HEK293T (cell line): Measurements from ENCODE around the gene GRAP2.
"Not testable (repeated sequence)": the region's sequence is repeated elsewhere in the genome, so short reads cannot be mapped to it uniquely, and the experiment has no call there.

Experiments
- CTCF ChIA-PET: fragments of 350-600 bp; formaldehyde crosslinking; extraction: SDS; loops from one replicate; lab custom pipeline; 2021; ENCODE audit warnings: antibody characterized with exemption, inconsistent platforms; lab: Yijun Ruan, JAX
- POLR2A ChIA-PET: fragments of 350-600 bp; formaldehyde crosslinking; extraction: SDS; loops from one replicate; lab custom pipeline; 2020; ENCODE audit warnings: antibody characterized with exemption, inconsistent platforms; lab: Yijun Ruan, JAX
- DNase-seq: peaks from one replicate; pipeline ENCODE4 v3.0.0; 2012; ENCODE audit warnings: mixed read lengths; ENCODE audit errors: extremely low spot score
- ARNT ChIP-seq: fragments of 450-650 bp; IDR thresholded peaks from 2 replicates; pipeline ENCODE4 v1.6.1; 2017; ENCODE audit warnings: mild to moderate bottlenecking
- BHLHE40 ChIP-seq: fragments of 450-650 bp; IDR thresholded peaks from 2 replicates; pipeline ENCODE4 v1.6.1; 2016; ENCODE audit warnings: mild to moderate bottlenecking, moderate library complexity, borderline replicate concordance
- CTBP1 ChIP-seq: fragments of 450-650 bp; IDR thresholded peaks from 2 replicates; pipeline ENCODE4 v1.6.1; 2016; ENCODE audit warnings: borderline replicate concordance
- ELF4 ChIP-seq: fragments of 450-650 bp; IDR thresholded peaks from 2 replicates; pipeline ENCODE4 v1.6.1; 2017; ENCODE audit warnings: antibody characterized with exemption
- FOXA1 ChIP-seq: fragments of 450-650 bp; IDR thresholded peaks from 2 replicates; pipeline ENCODE4 v1.6.1; 2016; ENCODE audit warnings: mild to moderate bottlenecking
- FOXK2 ChIP-seq: fragments of 450-650 bp; IDR thresholded peaks from 2 replicates; pipeline ENCODE4 v1.6.1; 2016; ENCODE audit warnings: mild to moderate bottlenecking
- FOXM1 ChIP-seq: fragments of 450-650 bp; IDR thresholded peaks from 2 replicates; pipeline ENCODE4 v1.6.1; 2017; ENCODE audit warnings: mild to moderate bottlenecking, borderline replicate concordance
- HDGF ChIP-seq: fragments of 450-650 bp; IDR thresholded peaks from 2 replicates; pipeline ENCODE4 v1.6.1; 2017; ENCODE audit warnings: antibody characterized with exemption, borderline replicate concordance
- L3MBTL2 ChIP-seq: fragments of 450-650 bp; conservative IDR thresholded peaks from 2 replicates; pipeline ENCODE4 v1.6.1; 2016; ENCODE audit warnings: mild to moderate bottlenecking
- LEF1 ChIP-seq: fragments of 450-650 bp; IDR thresholded peaks from 2 replicates; pipeline ENCODE4 v1.6.1; 2017; ENCODE audit warnings: mild to moderate bottlenecking, borderline replicate concordance
- NFRKB ChIP-seq: fragments of 450-650 bp; IDR thresholded peaks from 2 replicates; pipeline ENCODE4 v1.6.1; 2016; ENCODE audit warnings: mild to moderate bottlenecking, moderate library complexity
- PKNOX1 ChIP-seq: fragments of 450-650 bp; IDR thresholded peaks from 2 replicates; pipeline ENCODE4 v1.6.1; 2016
- SP1 ChIP-seq: fragments of 450-650 bp; IDR thresholded peaks from 2 replicates; pipeline ENCODE4 v1.6.1; 2017
- SUZ12 ChIP-seq: fragments of 450-650 bp; IDR thresholded peaks from 2 replicates; pipeline ENCODE4 v1.6.1; 2016; ENCODE audit warnings: mild to moderate bottlenecking
- TARDBP ChIP-seq: fragments of 450-650 bp; IDR thresholded peaks from 2 replicates; pipeline ENCODE4 v1.6.1; 2016
- ZNF384 ChIP-seq: fragments of 450-650 bp; IDR thresholded peaks from 2 replicates; pipeline ENCODE4 v1.6.1; 2016

The GRAP2 gene

GRCh38 chr22:39871008-39871798 is 29.7 kb upstream of the GRAP2 start:
- CTCF ChIA-PET = no interaction called here
- DNase-seq = no peak
- TF ChIP-seq NFRKB (no peak), FOXA1 (no peak), LEF1 (no peak), HDGF (no peak), ARNT (no peak), BHLHE40 (no peak), ZNF384 (no peak), ELF4 (no peak), PKNOX1 (no peak), SP1 (no peak), TARDBP (no peak)
- POLR2A ChIA-PET = no interaction called here

GRCh38 chr22:39872548-39872947 is 28.3 kb upstream of the GRAP2 start:
- DNase-seq = no peak
- TF ChIP-seq ZNF384 (no peak), LEF1 (no peak), TARDBP (no peak), L3MBTL2 (no peak), SUZ12 (no peak), SP1 (no peak), NFRKB (no peak), BHLHE40 (no peak), PKNOX1 (no peak)
- POLR2A ChIA-PET = no interaction called here
- CTCF ChIA-PET = no interaction called here

- DNase-seq = no peak
- ChIA-PET POLR2A (no interaction called here), CTCF (no interaction called here)
- TF ChIP-seq FOXA1 (no peak), SP1 (no peak), CTBP1 (no peak), PKNOX1 (no peak), BHLHE40 (no peak), ZNF384 (no peak), FOXM1 (no peak), ARNT (no peak), FOXK2 (no peak), LEF1 (no peak), L3MBTL2 (no peak), ELF4 (no peak), NFRKB (no peak)
These were observed 26.9 kb upstream of the GRAP2 start for GRCh38 chr22:39873965-39874364.

GRCh38 chr22:39875176-39875885 is 25.6 kb upstream of the GRAP2 start:
- DNase-seq, POLR2A ChIA-PET, CTCF ChIA-PET: not testable (repeated sequence)

- POLR2A ChIA-PET = no interaction called here
- CTCF ChIA-PET = no interaction called here
- no peak for TF ChIP-seq SP1
- TF ChIP-seq FOXK2 = no peak
- no peak for TF ChIP-seq ARNT
- TF ChIP-seq BHLHE40 = no peak
- TF ChIP-seq SUZ12 = no peak
- no peak for TF ChIP-seq FOXM1
- no peak for TF ChIP-seq HDGF
- TF ChIP-seq L3MBTL2 = no peak
- no peak for TF ChIP-seq ZNF384
- TF ChIP-seq NFRKB = no peak
- TF ChIP-seq CTBP1 = no peak
- no peak for TF ChIP-seq TARDBP
- no peak for TF ChIP-seq LEF1
- no peak for DNase-seq
These were observed 23.6 kb upstream of the GRAP2 start for GRCh38 chr22:39877079-39877845.

GRCh38 chr22:39880722-39881121 is 20.2 kb upstream of the GRAP2 start:
- TF ChIP-seq ELF4 (no peak), TARDBP (no peak), FOXA1 (no peak), FOXK2 (no peak), FOXM1 (no peak), NFRKB (no peak), L3MBTL2 (no peak), PKNOX1 (no peak), ZNF384 (no peak), HDGF (no peak), SUZ12 (no peak), CTBP1 (no peak), SP1 (no peak), ARNT (no peak), LEF1 (no peak), BHLHE40 (no peak)
- CTCF ChIA-PET = no interaction called here
- POLR2A ChIA-PET = no interaction called here
- DNase-seq = no peak
